Uterus (tissue), 2 donors: ENCODE results near the gene IGSF23.

ENCODE experiments used
- POLR2A ChIP-seq, 2 donors: fragments of 450-650 bp; IDR thresholded peaks; one replicate each; pipeline ENCODE4 v1.6.1; 2016; ENCODE audit warnings: antibody characterized with exemption in 2 of 2, mild to moderate bottlenecking in 1 of 2, moderate library complexity in 1 of 2
- TF ChIP-seq, protein P1 (sequence below), 4 experiments: fragments of 200-600 bp in 2 of 4; fragments of 450-650 bp in 2 of 4; sonication (generic) in 2 of 4; IDR thresholded peaks; one replicate each; pipeline ENCODE4 v1.5.1; 2016 to 2019; ENCODE audit warnings: antibody characterized with exemption in 4 of 4, mild to moderate bottlenecking in 2 of 4, moderate library complexity in 1 of 4

DNA sequence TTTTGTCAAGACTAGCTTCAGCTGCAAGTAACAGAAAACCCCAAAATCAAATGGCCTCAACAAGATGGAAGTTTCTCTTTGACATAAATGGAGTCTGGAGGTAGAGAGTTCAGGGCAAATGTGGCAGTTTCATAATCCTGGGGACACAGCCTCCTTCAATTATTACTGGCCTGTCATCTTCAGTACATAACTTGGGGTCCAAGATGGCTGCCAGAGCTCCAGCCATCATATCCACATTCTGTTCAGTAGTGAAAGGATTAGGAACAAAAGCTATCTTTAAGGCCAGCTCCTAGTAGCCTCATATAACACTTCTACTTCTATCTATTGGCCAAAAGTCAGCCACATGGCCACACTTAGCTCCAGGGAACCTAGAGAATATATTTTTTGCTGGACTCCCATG, 15.0 kb upstream of the IGSF23 start:
- TF ChIP-seq, protein P1, sequence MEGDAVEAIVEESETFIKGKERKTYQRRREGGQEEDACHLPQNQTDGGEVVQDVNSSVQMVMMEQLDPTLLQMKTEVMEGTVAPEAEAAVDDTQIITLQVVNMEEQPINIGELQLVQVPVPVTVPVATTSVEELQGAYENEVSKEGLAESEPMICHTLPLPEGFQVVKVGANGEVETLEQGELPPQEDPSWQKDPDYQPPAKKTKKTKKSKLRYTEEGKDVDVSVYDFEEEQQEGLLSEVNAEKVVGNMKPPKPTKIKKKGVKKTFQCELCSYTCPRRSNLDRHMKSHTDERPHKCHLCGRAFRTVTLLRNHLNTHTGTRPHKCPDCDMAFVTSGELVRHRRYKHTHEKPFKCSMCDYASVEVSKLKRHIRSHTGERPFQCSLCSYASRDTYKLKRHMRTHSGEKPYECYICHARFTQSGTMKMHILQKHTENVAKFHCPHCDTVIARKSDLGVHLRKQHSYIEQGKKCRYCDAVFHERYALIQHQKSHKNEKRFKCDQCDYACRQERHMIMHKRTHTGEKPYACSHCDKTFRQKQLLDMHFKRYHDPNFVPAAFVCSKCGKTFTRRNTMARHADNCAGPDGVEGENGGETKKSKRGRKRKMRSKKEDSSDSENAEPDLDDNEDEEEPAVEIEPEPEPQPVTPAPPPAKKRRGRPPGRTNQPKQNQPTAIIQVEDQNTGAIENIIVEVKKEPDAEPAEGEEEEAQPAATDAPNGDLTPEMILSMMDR (IDR thresholded peaks at IDR 0.05) = no peak
- no peak for TF ChIP-seq POLR2A (IDR thresholded peaks at IDR 0.05)
